ENCODE measurements around the gene COX18. TPM values are rescaled to one million over a fixed set of nuclear protein-coding genes. Genes with fewer than 3 reads are reported as not detected.

Gene COX18
- total RNA-seq, 2 experiments from 2014 or later, result 13.2 to 15.5 TPM

DNA sequence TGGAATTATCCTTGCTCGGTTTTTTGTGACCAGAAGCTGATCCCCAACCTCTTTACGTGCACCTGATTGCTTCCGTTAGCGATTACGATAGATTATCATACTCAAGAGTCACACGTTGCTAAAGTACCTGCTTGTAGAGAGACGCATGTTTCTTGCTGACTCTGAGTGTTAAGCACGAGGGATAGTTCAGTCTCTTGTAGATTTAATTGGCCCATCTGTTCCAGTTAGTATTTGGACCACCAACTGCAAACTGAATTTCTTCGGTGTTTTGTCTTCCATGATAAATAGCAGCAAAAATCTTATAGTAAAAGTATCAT, 516 bp upstream of the COX18 start:
- peaks cover 26% of the 10 kb centered on the region for H3K4me1 Mint-ChIP-seq

DNA sequence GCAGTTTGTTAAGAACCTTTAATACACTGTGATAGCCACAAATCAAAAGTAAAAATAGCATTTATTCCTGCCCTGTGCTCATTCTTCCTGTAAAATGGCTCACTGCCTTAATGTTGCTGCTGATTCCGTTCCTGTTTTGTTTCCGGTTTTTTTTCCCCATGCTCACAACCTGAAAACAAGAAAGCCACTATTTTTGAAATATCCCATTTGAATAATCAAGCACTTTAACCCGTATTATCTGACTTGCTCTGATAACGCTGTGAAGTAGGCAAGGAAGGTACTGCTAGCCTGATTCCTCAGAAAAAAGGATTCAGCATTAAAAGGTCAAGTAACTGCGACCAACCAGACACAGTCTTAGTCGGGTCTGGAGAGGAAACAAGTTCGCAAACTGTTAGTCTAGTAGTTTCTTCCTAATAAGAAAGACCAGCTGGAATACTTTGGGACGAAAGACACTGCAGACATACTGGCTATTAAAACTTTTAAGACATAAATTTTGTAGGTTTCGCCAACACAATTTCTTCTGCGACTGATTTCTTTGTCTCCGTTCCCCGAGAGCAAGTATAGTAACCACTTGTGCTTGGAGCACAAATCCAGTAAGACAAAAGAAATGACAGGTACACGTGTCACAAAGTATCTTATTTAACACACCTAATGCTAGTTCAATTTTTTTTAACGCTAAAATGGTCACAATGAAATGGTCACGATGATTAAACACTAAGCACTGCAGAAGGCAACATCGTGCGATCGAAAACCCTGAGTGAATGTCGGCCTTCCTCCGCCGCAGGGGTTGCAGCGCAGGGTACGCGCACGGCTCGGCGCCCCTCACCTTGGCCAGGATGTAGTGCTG, 802 bp downstream of the COX18 start:
- peak; percentile 0 for ATAC-seq
- Mint-ChIP-seq H3K36me3 (peaks cover 15% of the 10 kb centered on the region), H3K27ac (peak overlapping the region; percentile 98), H3K27me3 (no peaks in the 10 kb centered on the region), H3K4me1 (peaks cover 29% of the 10 kb centered on the region), H3K4me3 (peak overlapping the region; percentile 93), H3K9me3 (ENCODE audit: low read depth) (no peaks in the 10 kb centered on the region)
- CTCF ChIA-PET, result no interaction called here
- DNase-seq, result no peak

More for the DNA sequence above, 516 bp upstream of the COX18 start:
- ATAC-seq (peak; percentile 7), DNase-seq (no peak)
- CTCF ChIA-PET, result interaction anchor here (1.4 to 3.7 kb wide), 2 partner anchors 16 to 188 kb away, joined by 4 to 22 read pairs; partner anchors contain the start of gene ANKRD17
- Mint-ChIP-seq H3K4me3 (peak overlapping the region; percentile 93), H3K27me3 (no peaks in the 10 kb centered on the region), H3K36me3 (peaks cover 11% of the 10 kb centered on the region), H3K9me3 (ENCODE audit: low read depth) (no peaks in the 10 kb centered on the region), H3K27ac (peak overlapping the region; percentile 98)

DNA sequence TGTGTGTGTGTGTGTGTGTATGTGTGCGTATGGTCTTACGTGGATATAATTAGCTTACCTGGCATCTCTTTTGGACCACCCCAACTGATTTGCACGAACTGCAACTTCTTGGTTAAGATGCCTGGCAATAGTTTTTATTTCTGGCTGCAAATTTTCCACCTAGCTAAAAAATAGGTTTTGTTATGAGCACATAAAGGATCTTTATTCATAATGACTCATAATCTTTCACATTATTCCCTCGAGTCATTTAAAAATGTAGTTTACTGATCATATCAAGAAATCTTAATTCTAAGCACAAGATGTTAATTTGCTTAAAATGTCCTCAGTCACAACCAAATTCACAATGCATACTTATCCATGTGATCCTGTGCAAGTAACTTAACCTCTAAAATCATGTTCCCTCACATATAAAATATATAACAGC, 1.5 kb downstream of the COX18 start:
- H3K4me1 Mint-ChIP-seq, result peaks cover 31% of the 10 kb centered on the region
- peak overlapping the region; percentile 93 for H3K4me3 Mint-ChIP-seq
- H3K27me3 Mint-ChIP-seq, result no peaks in the 10 kb centered on the region
- peak overlapping the region; percentile 98 for H3K27ac Mint-ChIP-seq
- DNase-seq (no peak), ATAC-seq (no peak)
- peaks cover 14% of the 10 kb centered on the region for H3K36me3 Mint-ChIP-seq
- H3K9me3 Mint-ChIP-seq (ENCODE audit: low read depth), result no peaks in the 10 kb centered on the region
- CTCF ChIA-PET, result interaction anchor here (2.0 kb wide), 1 partner anchor 189 kb away, joined by 6 read pairs; no protein-coding TSS in a partner anchor

DNA sequence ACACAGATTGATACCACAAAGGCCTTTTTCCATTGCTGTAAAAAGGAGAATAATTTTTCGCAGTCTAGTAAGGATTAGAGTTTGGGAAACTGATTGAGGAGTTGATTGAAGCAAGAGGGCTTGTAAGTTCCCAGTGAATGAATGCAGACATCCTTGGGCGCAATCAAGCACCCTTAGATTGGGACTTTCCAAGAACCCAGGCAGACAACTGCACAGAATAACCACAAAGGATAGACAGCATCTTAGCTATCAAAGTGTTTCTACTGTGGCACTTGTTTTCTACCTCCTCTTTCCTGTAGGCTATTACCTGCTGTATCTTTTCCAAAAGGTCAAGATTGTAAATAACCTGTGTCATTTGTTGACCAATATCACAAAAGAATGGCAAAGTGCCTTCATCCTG, 2.6 kb downstream of the COX18 start:
- H3K27ac Mint-ChIP-seq, result peak overlapping the region; percentile 83
- CTCF ChIA-PET, result interaction anchor here (2.0 kb wide), 1 partner anchor 190 kb away, joined by 6 read pairs; no protein-coding TSS in a partner anchor
- peak; percentile 43 for DNase-seq
- H3K36me3 Mint-ChIP-seq, result peaks cover 17% of the 10 kb centered on the region
- no peaks in the 10 kb centered on the region for H3K9me3 Mint-ChIP-seq (ENCODE audit: low read depth)
- peaks cover 31% of the 10 kb centered on the region for H3K4me1 Mint-ChIP-seq
- no peak for ATAC-seq
- no peaks in the 10 kb centered on the region for H3K27me3 Mint-ChIP-seq
- peak overlapping the region; percentile 44 for H3K4me3 Mint-ChIP-seq

DNA sequence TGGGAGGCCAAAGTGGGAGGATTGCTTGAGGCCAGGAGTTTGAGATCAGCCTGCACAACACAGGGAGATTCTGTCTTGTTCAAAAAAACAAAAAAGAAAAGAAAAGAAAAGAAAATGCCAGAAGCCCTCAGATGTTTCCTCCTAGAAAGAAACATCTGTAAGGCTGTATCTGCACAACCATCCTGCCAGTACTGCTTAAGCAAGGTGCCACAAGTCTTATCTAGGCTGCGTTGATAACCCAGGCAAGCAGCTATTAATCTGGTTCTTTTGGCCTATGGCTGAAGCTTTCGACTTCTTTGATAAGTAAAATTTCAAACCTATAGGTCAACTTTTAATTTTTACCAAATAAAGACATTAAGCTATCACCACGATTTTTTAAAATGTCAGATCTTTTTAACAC, 3.1 kb downstream of the COX18 start:
- H3K36me3 Mint-ChIP-seq, result peaks cover 20% of the 10 kb centered on the region
- H3K27me3 Mint-ChIP-seq, result no peaks in the 10 kb centered on the region
- ATAC-seq (no peak), DNase-seq (no peak)
- peak overlapping the region; percentile 43 for H3K27ac Mint-ChIP-seq
- H3K4me3 Mint-ChIP-seq, result no peak overlapping the region
- H3K4me1 Mint-ChIP-seq, result peaks cover 31% of the 10 kb centered on the region
- no peaks in the 10 kb centered on the region for H3K9me3 Mint-ChIP-seq (ENCODE audit: low read depth)
- CTCF ChIA-PET, result interaction anchor here (2.0 kb wide), 1 partner anchor 191 kb away, joined by 6 read pairs; no protein-coding TSS in a partner anchor

DNA sequence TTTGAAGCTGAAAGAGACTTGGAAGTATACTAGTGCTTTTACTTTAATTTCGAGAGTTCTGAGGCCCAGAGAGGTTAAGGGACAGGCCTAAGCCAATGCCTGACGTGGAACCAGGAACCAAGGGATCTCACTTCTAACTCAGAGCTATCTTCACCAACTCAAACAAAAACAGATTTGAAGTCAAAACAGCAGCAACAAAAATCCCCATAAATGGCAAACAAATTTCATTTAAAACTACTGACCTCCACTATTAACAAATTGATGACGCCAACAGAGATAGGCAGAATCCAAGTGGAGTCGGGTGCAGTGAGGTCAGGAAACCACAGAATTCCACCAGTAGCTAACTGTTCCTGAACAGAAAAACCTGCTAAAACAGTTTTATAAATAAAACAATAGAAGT, 5.0 kb downstream of the COX18 start:
- CTCF ChIA-PET, result interaction anchor here (0.9 to 1.4 kb wide), 2 partner anchors 191 to 197 kb away, joined by 3 read pairs; no protein-coding TSS in a partner anchor
- H3K9me3 Mint-ChIP-seq (ENCODE audit: low read depth), result no peaks in the 10 kb centered on the region
- ATAC-seq (no peak), DNase-seq (no peak)
- H3K36me3 Mint-ChIP-seq, result peaks cover 25% of the 10 kb centered on the region
- H3K27ac Mint-ChIP-seq, result no peak overlapping the region
- peaks cover 25% of the 10 kb centered on the region for H3K4me1 Mint-ChIP-seq
- H3K4me3 Mint-ChIP-seq, result no peak overlapping the region
- H3K27me3 Mint-ChIP-seq, result no peaks in the 10 kb centered on the region

DNA sequence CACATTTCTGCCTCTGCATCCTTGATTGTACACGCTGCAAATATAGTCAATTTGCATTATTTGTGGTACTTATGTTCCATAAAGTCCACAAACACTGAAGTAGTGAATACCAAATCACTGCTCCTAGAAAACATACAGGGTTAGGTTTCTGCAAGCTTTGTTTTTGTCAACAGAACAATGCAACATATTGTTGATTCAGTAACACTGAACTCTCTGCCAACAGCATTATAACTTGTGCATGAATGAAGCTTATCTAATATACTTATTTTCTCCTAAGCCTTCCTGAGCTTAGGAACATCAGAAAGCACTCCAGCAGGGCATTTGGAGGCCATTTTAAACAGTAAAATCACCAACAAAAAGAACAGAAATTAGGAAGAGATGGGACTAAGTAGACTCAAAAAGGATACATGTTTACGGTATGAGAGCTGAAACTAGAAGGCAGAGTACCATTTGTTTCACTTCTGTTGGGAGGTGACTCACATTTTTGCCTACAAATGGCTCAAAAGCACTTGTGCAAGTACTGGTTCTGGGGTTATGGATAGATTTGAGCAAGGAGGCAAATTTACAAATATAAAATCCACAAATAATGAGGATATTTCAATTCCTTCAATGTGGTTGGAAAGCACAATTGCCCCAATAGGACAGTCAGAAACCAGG, 14.1 kb downstream of the COX18 start:
- no peaks in the 10 kb centered on the region for H3K27me3 Mint-ChIP-seq
- H3K36me3 Mint-ChIP-seq, result peaks cover 27% of the 10 kb centered on the region
- no peak overlapping the region for H3K27ac Mint-ChIP-seq
- CTCF ChIA-PET, result no interaction called here
- no peak for DNase-seq
- H3K4me1 Mint-ChIP-seq, result peaks cover 5% of the 10 kb centered on the region
- H3K4me3 Mint-ChIP-seq, result no peak overlapping the region
- no peaks in the 10 kb centered on the region for H3K9me3 Mint-ChIP-seq (ENCODE audit: low read depth)
- no peak for ATAC-seq

DNA sequence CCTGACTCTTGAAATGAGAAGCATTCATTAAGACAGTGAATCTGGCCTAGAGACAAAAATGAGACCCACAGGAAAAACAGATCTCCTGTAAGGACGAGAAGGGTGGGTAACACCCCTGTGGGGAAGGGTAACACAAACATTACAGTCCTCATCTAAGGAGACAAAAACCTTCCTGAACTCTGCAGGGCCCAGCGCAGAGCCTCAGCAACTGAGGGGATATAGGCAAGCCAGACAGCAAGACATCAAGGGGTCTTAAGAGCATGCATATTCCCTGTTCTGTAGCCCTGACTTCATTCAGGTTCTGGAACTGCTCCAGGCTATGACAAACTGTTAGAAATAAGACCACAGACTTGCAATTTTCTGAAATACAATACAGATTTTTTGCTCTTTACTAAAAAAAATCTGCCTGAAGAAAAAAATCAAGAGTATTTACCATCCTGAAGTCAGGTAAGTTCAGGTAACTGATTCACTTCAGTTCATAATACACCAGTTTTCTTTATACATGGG, 15.5 kb downstream of the COX18 start:
- no peak overlapping the region for H3K27ac Mint-ChIP-seq
- CTCF ChIA-PET, result no interaction called here

DNA sequence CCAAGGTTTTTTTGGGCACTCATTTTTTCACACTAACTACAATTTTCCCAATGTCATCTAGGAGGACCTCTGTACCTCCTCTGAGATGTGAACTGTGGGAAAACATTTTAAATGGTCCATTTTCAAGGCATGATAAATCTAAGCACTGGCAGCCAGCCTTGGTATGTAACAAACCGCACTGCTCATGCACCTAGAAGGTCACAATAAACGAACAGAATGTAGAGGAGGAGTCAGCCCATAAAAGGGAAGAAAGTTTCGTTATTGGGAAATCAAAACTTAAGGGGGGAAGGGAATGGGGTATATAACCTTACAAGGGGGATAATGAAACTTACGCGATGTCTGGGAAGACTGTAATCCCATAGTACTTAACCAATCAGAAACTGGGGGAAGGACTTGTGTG, 16.4 kb downstream of the COX18 start:
- no peak overlapping the region for H3K4me3 Mint-ChIP-seq
- no peaks in the 10 kb centered on the region for H3K27me3 Mint-ChIP-seq
- DNase-seq, result no peak
- ATAC-seq, result no peak
- H3K4me1 Mint-ChIP-seq, result peaks cover 5% of the 10 kb centered on the region
- H3K27ac Mint-ChIP-seq, result no peak overlapping the region
- CTCF ChIA-PET, result no interaction called here
- no peaks in the 10 kb centered on the region for H3K9me3 Mint-ChIP-seq (ENCODE audit: low read depth)
- peaks cover 18% of the 10 kb centered on the region for H3K36me3 Mint-ChIP-seq

More for the DNA sequence above, 15.5 kb downstream of the COX18 start:
- no peak for DNase-seq
- H3K4me1 Mint-ChIP-seq, result peaks cover 5% of the 10 kb centered on the region
- ATAC-seq, result no peak
- H3K36me3 Mint-ChIP-seq, result peaks cover 22% of the 10 kb centered on the region
- H3K27me3 Mint-ChIP-seq, result no peaks in the 10 kb centered on the region
- H3K4me3 Mint-ChIP-seq, result no peak overlapping the region
- no peaks in the 10 kb centered on the region for H3K9me3 Mint-ChIP-seq (ENCODE audit: low read depth)

DNA sequence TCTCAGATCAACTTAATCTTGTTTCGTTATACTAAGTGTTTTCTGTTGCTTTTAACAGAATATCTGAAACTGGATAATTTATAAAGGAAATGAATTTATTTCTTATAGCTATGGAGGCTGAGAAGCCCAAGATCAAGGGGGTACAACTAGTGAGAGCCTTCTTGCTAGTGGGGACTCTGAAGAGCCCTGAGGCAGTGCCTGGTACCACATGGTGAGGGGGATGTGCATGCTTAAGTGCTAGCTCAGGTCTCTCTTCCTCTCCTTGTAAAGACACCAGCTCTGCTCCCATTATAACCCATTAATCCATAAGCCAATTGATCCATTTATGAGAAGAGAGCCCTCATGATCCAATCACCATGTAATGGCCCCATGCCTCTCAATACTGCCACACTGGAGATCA, 17.9 kb downstream of the COX18 start:
- Mint-ChIP-seq H3K27ac (no peak overlapping the region), H3K9me3 (ENCODE audit: low read depth) (no peaks in the 10 kb centered on the region), H3K4me3 (no peak overlapping the region), H3K27me3 (no peaks in the 10 kb centered on the region), H3K4me1 (peaks cover 5% of the 10 kb centered on the region), H3K36me3 (peaks cover 16% of the 10 kb centered on the region)
- DNase-seq (no peak), ATAC-seq (no peak)
- CTCF ChIA-PET, result no interaction called here

DNA sequence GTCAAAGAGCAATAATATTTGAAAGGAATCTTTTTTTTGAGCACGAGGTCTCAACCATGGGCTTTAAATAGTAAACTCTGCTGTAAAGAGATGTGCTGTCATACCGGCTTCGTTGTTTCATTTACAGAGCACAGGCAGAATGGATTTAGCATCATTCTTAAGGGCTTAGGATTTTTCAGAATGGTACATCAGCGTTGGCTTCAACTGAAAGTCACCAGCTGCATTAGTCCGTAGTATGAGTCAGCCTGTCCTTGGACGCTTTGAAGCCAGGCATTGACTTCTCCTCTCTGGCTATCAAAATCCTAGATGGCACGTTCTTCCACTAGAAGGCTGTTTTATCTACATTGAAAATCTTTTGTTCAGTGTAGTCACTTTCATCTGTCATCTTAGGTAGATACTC, 23.6 kb downstream of the COX18 start:
- Mint-ChIP-seq H3K27ac (no peak overlapping the region), H3K4me1 (no peaks in the 10 kb centered on the region), H3K9me3 (ENCODE audit: low read depth) (no peaks in the 10 kb centered on the region), H3K36me3 (no peaks in the 10 kb centered on the region), H3K27me3 (no peaks in the 10 kb centered on the region), H3K4me3 (no peak overlapping the region)
- no peak for ATAC-seq
- DNase-seq, result no peak
- CTCF ChIA-PET, result no interaction called here

DNA sequence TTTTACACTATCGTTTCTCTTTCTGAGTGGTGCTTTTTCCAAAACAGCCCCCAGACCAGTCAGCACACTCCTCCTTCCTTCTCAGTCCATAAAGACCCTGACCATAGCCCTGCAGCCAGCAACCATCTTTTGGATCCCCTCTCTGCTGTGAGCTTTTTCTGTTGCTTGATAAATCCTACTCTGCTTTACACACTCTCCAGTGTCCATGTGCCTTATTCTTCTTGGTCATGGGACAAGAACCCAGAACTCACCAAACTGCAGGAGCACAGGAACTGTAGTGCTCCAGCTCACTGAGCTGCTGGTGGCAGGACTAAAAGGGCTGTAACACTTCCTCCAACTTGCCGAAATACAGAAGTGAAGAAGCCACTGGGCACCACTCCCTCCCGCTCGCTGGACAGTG, 32.5 kb downstream of the COX18 start:
- ATAC-seq (no peak), DNase-seq (no peak)
- no peaks in the 10 kb centered on the region for H3K27me3 Mint-ChIP-seq
- peaks cover 5% of the 10 kb centered on the region for H3K36me3 Mint-ChIP-seq
- H3K27ac Mint-ChIP-seq, result no peak overlapping the region
- CTCF ChIA-PET, result no interaction called here
- peaks cover 11% of the 10 kb centered on the region for H3K9me3 Mint-ChIP-seq (ENCODE audit: low read depth)
- H3K4me3 Mint-ChIP-seq, result no peak overlapping the region
- H3K4me1 Mint-ChIP-seq, result peaks cover 10% of the 10 kb centered on the region

DNA sequence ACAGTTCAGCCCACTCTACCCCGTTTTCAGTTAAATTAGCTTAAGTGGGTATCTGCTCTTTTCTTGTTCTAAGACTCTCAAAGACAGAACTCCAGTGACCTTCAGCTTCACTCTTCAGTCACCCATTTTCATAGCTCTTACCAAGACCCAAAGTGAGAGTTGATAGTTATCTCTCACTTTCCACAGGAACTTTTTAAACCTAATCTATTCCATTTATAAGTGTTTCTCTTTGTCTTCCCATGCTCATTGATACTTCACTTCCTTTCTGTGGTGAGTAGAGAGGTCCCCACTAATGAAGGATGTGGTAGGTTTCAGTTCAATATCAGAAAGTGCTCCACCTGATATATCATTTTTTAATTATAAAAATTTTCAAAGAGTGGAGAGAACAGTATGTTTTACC, 33.4 kb downstream of the COX18 start:
- Mint-ChIP-seq H3K4me1 (peaks cover 10% of the 10 kb centered on the region), H3K36me3 (peaks cover 5% of the 10 kb centered on the region), H3K9me3 (ENCODE audit: low read depth) (peaks cover 11% of the 10 kb centered on the region), H3K27ac (no peak overlapping the region), H3K27me3 (no peaks in the 10 kb centered on the region), H3K4me3 (no peak overlapping the region)
- DNase-seq, result no peak
- no peak for ATAC-seq
- CTCF ChIA-PET, result no interaction called here

DNA sequence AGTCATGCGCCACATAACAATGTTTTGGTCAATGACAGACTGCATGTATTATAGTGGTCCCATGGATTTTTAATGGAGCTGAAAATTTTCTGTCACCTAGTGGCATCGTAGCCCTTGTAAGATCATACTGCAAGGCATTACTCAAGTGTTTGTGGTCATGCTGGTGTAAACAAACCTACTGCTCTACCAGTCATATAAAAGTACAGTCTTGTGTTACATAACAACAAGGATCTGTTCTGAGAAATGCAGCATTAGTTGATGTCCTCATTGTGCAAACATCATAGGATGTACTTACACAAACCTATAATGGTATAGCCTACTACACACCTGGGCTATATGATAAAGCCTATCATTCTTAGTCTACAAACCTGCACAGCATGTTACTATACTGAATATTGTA, 34.6 kb downstream of the COX18 start:
- no peak for DNase-seq
- peaks cover 10% of the 10 kb centered on the region for H3K4me1 Mint-ChIP-seq
- peaks cover 5% of the 10 kb centered on the region for H3K36me3 Mint-ChIP-seq
- CTCF ChIA-PET, result no interaction called here
- ATAC-seq, result no peak
- no peaks in the 10 kb centered on the region for H3K27me3 Mint-ChIP-seq
- peaks cover 11% of the 10 kb centered on the region for H3K9me3 Mint-ChIP-seq (ENCODE audit: low read depth)
- no peak overlapping the region for H3K27ac Mint-ChIP-seq
- H3K4me3 Mint-ChIP-seq, result no peak overlapping the region
